Spleen (tissue), 11 donors: ENCODE data around the gene LYRM1. TPM values are rescaled to one million over a fixed set of nuclear protein-coding genes. Genes with fewer than 3 reads are reported as not detected.
"Not testable (repeated sequence)": the region's sequence is repeated elsewhere in the genome, so short reads cannot be mapped to it uniquely, and the experiment has no call there.

Source experiments
- DNase-seq: peaks from one replicate; pipeline ENCODE4 v3.0.0-alpha.2; 2020
- H3K27ac ChIP-seq, 8 donors: fragments of 200-600 bp; sonication (generic) in 7 of 8; 1 replicate in 4 of 8; 2 replicates in 4 of 8; pipeline versions ENCODE4 v1.5.0 to v1.8.0; 2016 to 2021; ENCODE audit warnings: inconsistent platforms in 4 of 8, mild to moderate bottlenecking in 4 of 8, moderate library complexity in 1 of 8
- H3K27me3 ChIP-seq, 7 donors: fragments of 200-600 bp; sonication (generic) in 6 of 7; replicated peaks in 1 of 7; 1 replicate in 4 of 7; 2 replicates in 3 of 7; pipeline versions ENCODE4 v1.5.0 to v1.8.0; 2016 to 2021; ENCODE audit warnings: inconsistent platforms in 3 of 7, mild to moderate bottlenecking in 1 of 7
- H3K36me3 ChIP-seq, 6 donors: fragments of 200-600 bp; sonication (generic) in 5 of 6; 1 replicate in 4 of 6; 2 replicates in 2 of 6; pipeline versions ENCODE4 v1.5.0 to v1.8.0; 2016 to 2021; ENCODE audit warnings: inconsistent platforms in 2 of 6
- H3K4me1 ChIP-seq, 6 donors: fragments of 200-600 bp; sonication (generic) in 5 of 6; 1 replicate in 3 of 6; 2 replicates in 3 of 6; pipeline versions ENCODE4 v1.5.0 to v1.8.0; 2016 to 2021; ENCODE audit warnings: inconsistent platforms in 3 of 6
- H3K4me3 ChIP-seq, 8 donors: fragments of 200-600 bp; sonication (generic) in 7 of 8; 1 replicate in 4 of 8; 2 replicates in 4 of 8; pipeline versions ENCODE4 v1.5.0 to v1.8.0; 2016 to 2021; ENCODE audit warnings: inconsistent platforms in 4 of 8, mild to moderate bottlenecking in 4 of 8, moderate library complexity in 2 of 8
- H3K9me3 ChIP-seq, 8 donors: fragments of 200-600 bp; sonication (generic) in 7 of 8; 1 replicate in 4 of 8; 2 replicates in 4 of 8; pipeline versions ENCODE4 v1.5.0 to v1.8.0; 2016 to 2021; ENCODE audit warnings: inconsistent platforms in 4 of 8
- CTCF ChIP-seq, 11 experiments: fragments of 200-600 bp in 7 of 11; fragments of 450-650 bp in 4 of 11; sonication (generic) in 4 of 11; IDR thresholded peaks in 8 of 11; conservative IDR thresholded peaks in 3 of 11; 1 replicate in 7 of 11; 2 replicates in 4 of 11; pipeline versions ENCODE4 v1.4.0 to v1.8.0; 2016 to 2021; ENCODE audit warnings: antibody characterized with exemption in 11 of 11, inconsistent platforms in 4 of 11, mild to moderate bottlenecking in 1 of 11
- POLR2A ChIP-seq, 3 donors: fragments of 450-650 bp; IDR thresholded peaks; one replicate each; pipeline ENCODE4 v1.5.1; 2017; ENCODE audit warnings: antibody characterized with exemption in 3 of 3, mild to moderate bottlenecking in 1 of 3
- POLR2AphosphoS5 ChIP-seq, 3 donors: sonication (generic); formaldehyde crosslinking; IDR thresholded peaks; one replicate each; pipeline ENCODE4 v1.5.1; 2017; ENCODE audit warnings: antibody characterized with exemption in 3 of 3
- WGBS, 5 donors: extraction: QIAGEN DNeasy Blood & Tissue Kit in 3 of 5; methylation state at CpG; one replicate each; pipeline versions ENCODE4 v1.1.5 to v1.1.7; 2013 to 2018; 5-methylcytosine and 5-hydroxymethylcytosine counted together
- intact Hi-C: fragments of 100-400 bp; cut with DNase I; formaldehyde crosslinking; loops from one replicate; pipeline ENCODE4 v1.15.0; 2023; ENCODE audit warnings: low total_unique reads
- polyA plus RNA-seq, 3 donors: library from polyadenylated mRNA; stranded (reverse); fragments of 200-250 nt; gene quantifications; one replicate each; pipeline ENCODE4 v1.2.1, GENCODE V29; 2013
- total RNA-seq, 7 donors: library from RNA; depleted of rRNA in 3 of 7; stranded (reverse); fragments of >200 nt in 3 of 7; fragmentation: NEBNext Ultra II Directional in 4 of 7; extraction: Animal tissue kit (Norgen Biotek cat#: 25700) in 4 of 7; gene quantifications; one replicate each; pipeline versions ENCODE4 v1.1.0 to v1.2.1, GENCODE V29; 2016 to 2021
- donor health status: healthy with polysubstance abuse.
- donor health status: DM: no; HTN: no; CAD: no; lungs with moderate emphysema.
- donor health status: DM: no; HTN: no; CAD: no.
- donor health status: Bipolar disorder and iron deficiency.
- donor health status: healthy.
- donor health status: DM: no; HTN: no; CAD: no.
- donor health status: DM: yes; HTN: yes; CAD: no.

Gene LYRM1
- total and polyA plus RNA-seq, 10 donors: 15.3 to 47.2 (median 23.3) TPM

DNA sequence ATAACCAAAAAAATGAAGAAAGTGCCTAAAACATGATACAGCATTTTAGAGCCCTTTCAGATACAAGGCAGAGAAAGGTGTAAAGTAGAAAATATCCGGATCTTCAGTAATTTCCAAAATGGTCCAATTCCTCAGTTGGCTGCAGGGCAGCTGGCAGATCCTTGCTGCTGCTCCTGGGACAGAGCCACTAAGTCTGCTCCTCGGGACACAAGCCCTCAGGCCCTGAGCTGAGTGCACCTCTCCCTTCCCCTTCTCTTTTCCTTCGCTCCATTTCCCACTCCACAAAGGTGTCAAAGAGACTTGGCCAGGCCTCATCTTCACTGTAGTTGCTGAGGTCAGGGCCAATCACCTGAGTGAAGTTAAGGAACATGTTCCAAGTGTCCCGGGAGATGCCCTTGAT lies 40.9 kb upstream of the LYRM1 start:
- TF ChIP-seq POLR2AphosphoS5 (IDR thresholded peaks at IDR 0.05) (no peak), POLR2A (IDR thresholded peaks at IDR 0.05) (no peak), CTCF (IDR thresholded peaks at IDR 0.05 in 8 of 11, conservative IDR thresholded peaks at IDR 0.05 in 3 of 11) (no peak)
- intact Hi-C loops: no loop called here
- Histone ChIP-seq H3K4me1 (peaks cover 0 to 7% (median 3%) of the 10 kb centered on the region in 6 donors), H3K4me3 (no peak overlapping the region), H3K36me3 (peaks cover 0 to 66% (median 27%) of the 10 kb centered on the region in 6 donors), H3K27me3 (no peaks in the 10 kb centered on the region), H3K27ac (no peak overlapping the region), H3K9me3 (no peaks in the 10 kb centered on the region)
- 71 to 91% (median 88%) methylated on average over 4 of the region's 4 CpGs for WGBS, 5 donors
- DNase-seq: no peak

DNA sequence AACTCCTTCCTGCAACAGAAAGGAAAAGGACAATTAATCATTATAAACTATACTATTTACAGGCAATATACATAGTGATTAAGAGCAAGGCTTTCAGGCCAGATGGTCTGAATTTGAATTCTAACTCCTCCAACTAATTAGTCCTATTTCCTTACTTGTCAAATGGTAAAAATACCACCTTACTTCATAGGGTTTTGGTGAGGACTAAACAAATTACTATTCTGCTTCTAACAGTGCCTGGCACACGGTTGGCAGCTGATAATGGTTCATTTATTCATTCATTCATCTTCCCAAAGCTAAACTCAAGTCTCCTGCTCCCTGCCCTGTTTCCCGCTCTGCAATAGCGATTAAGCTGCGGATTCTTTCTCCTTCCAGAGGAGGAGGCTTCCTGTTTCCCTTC lies 40.2 kb upstream of the LYRM1 start:
- Histone ChIP-seq H3K27ac (no peak overlapping the region), H3K4me1 (peaks cover 0 to 10% (median 4%) of the 10 kb centered on the region in 6 donors), H3K4me3 (no peak overlapping the region), H3K9me3 (no peaks in the 10 kb centered on the region), H3K27me3 (no peaks in the 10 kb centered on the region), H3K36me3 (peaks cover 0 to 60% (median 25%) of the 10 kb centered on the region in 6 donors)
- 78 to 86% (median 82%) methylated on average over 4 of the region's 4 CpGs for WGBS, 5 donors
- TF ChIP-seq CTCF (IDR thresholded peaks at IDR 0.05 in 8 of 11, conservative IDR thresholded peaks at IDR 0.05 in 3 of 11) (no peak), POLR2A (IDR thresholded peaks at IDR 0.05) (no peak), POLR2AphosphoS5 (IDR thresholded peaks at IDR 0.05) (no peak)
- intact Hi-C loops: no loop called here
- no peak for DNase-seq

DNA sequence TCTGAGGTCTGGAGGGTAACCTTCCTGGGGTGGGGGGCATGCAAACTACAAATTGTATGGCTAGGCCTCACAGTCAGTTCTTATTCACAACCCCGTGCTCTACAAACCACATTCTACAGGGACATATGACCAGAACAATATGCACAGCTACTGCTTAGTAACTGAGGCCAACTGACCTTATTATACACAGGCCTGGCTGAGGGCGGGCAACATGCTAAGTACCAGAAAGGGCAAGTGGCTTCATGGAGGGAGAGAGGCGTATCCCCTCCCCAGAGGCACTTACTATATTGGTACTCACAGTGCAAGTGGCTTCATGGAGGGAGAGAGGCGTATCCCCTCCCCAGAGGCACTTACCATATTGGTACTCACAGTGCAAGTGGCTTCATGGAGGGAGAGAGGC lies 39.6 kb upstream of the LYRM1 start:
- H3K4me3 ChIP-seq, H3K9me3 ChIP-seq, H3K27me3 ChIP-seq, H3K27ac ChIP-seq, DNase-seq, intact Hi-C loops: not testable (repeated sequence)
- Histone ChIP-seq H3K4me1 (peaks cover 0 to 16% (median 7%) of the 10 kb centered on the region in 6 donors), H3K36me3 (peaks cover 0 to 57% (median 23%) of the 10 kb centered on the region in 6 donors)
- WGBS, 5 donors: 86 to 94% (median 90%) methylated on average over 2 to 4 of the region's 4 CpGs

DNA sequence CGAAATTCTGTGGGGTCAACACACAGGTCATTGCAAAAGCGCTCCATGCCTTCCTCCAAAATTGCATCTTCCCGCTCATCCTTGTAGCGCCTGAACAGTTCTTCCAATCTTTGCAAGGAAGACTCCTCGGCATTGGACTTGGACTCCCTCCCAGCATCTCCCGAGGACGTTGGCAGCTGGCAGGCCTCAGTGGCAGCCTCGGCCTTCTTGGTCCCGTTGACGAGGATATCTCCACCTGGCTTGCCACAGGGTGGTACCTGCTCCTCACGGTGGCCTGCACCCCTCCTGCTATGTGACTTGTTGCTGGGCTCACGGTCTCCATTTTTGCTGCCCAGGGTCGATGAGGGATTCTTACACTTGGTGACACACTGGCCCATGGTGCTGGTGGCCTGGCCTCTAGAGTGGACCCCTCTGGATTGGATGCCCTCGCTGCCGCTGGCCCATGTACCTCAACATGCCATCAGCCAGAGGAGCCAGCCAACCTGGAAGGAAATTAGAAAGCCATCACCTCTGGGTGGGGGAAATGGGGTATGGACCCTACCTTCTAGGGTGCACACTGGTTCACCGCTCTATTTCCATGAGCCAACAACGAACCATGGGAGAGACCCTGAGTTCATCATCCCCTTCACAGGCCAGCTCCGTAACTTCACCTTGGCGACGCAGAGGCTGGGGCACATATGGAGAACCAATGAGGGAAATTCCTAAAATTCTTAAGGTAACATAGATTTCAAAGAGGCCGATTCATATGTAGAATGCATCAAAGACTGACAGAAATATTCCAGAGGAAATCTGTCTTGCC lies 38.2 kb upstream of the LYRM1 start:
- peaks cover 0 to 30% (median 17%) of the 10 kb centered on the region in 6 donors for H3K4me1 ChIP-seq
- H3K27ac ChIP-seq: no peak overlapping the region
- 95 to 98% (median 96%) methylated on average over 21 of the region's 21 CpGs for WGBS, 5 donors
- H3K9me3 ChIP-seq: no peaks in the 10 kb centered on the region
- H3K4me3 ChIP-seq: no peak overlapping the region
- TF ChIP-seq POLR2AphosphoS5 (IDR thresholded peaks at IDR 0.05) (no peak), POLR2A (IDR thresholded peaks at IDR 0.05) (no peak), CTCF (IDR thresholded peaks at IDR 0.05 in 8 of 11, conservative IDR thresholded peaks at IDR 0.05 in 3 of 11) (no peak)
- intact Hi-C loops: no loop called here
- H3K36me3 ChIP-seq: peaks cover 0 to 46% (median 23%) of the 10 kb centered on the region in 6 donors
- DNase-seq: no peak
- no peaks in the 10 kb centered on the region for H3K27me3 ChIP-seq

DNA sequence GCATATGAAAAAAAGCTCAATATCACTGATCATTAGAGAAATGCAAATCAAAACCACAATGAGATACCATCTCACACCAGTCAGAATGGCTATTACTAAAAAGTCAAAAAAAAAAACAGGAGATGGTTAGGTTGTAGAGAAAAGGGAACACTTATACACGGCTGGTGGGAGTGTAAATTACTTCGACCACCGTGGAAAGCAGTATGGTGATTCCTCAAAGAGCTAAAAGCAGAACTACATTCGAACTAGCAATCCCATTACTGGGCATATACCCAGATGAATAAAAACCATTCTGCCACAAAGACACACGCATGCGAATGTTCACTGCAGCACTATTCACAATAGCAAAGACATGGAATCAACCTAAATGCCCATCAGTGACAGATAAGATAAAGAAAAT lies 36.2 kb upstream of the LYRM1 start:
- WGBS, 5 donors: 58 to 85% (median 75%) methylated on average over 6 of the region's 6 CpGs
- intact Hi-C loops, H3K9me3 ChIP-seq, H3K4me3 ChIP-seq, DNase-seq, H3K27me3 ChIP-seq, H3K27ac ChIP-seq: not testable (repeated sequence)
- H3K4me1 ChIP-seq: peaks cover 3 to 49% (median 25%) of the 10 kb centered on the region in 6 donors
- H3K36me3 ChIP-seq: peaks cover 0 to 34% (median 22%) of the 10 kb centered on the region in 6 donors
